Activated B cell treated with CpG ODN at 0.5 μM for 24 hours (primary cell): ENCODE results near the gene LAMC1. TPM values are rescaled to one million over a fixed set of nuclear protein-coding genes. Genes with fewer than 3 reads are reported as not detected.

ENCODE experiments used
- ATAC-seq: fragments of 200-7000 bp; cut with Tn5 transposase; one replicate; pipeline ENCODE4 v1.10.0; 2021; ENCODE audit warnings: low read depth, mild to moderate bottlenecking, moderate library complexity
- CTCF ChIA-PET: fragments of 350-600 bp; sonication (Branson Sonifier 250); formaldehyde crosslinking; loops from one replicate; lab custom pipeline; 2021; ENCODE audit warnings: antibody characterized with exemption; lab: Charles Lee
- POLR2A ChIA-PET: fragments of 350-600 bp; sonication (Branson Sonifier 250); formaldehyde crosslinking; loops from one replicate; lab custom pipeline; 2021; ENCODE audit warnings: antibody characterized with exemption; lab: Charles Lee
- DNase-seq: peaks from one replicate; pipeline ENCODE4 v3.0.0; 2022
- H3K27ac Mint-ChIP-seq: one replicate; pipeline ENCODE4 v1.8.0; 2020; ENCODE audit warnings: mixed read lengths
- H3K27me3 Mint-ChIP-seq: one replicate; pipeline ENCODE4 v1.8.0; 2021; ENCODE audit warnings: mixed read lengths
- H3K36me3 Mint-ChIP-seq: one replicate; pipeline ENCODE4 v1.8.0; 2021; ENCODE audit warnings: low read depth, mixed read lengths
- H3K4me1 Mint-ChIP-seq: one replicate; pipeline ENCODE4 v1.8.0; 2021; ENCODE audit warnings: mixed read lengths
- H3K4me3 Mint-ChIP-seq: one replicate; pipeline ENCODE4 v1.8.0; 2020; ENCODE audit warnings: mild to moderate bottlenecking, mixed read lengths
- H3K9me3 Mint-ChIP-seq: one replicate; pipeline ENCODE4 v1.8.0; 2020; ENCODE audit warnings: mixed read lengths
- intact Hi-C: fragments of 100-400 bp; cut with micrococcal nuclease; formaldehyde crosslinking; loops from one replicate; pipeline ENCODE4 v1.15.1; 2024
- total RNA-seq: library from RNA; stranded (reverse); gene quantifications from 2 replicates; pipeline ENCODE4 v1.2.3, GENCODE V29; 2022
- TF ChIP-seq, protein P1 (sequence below): fragments of 200-600 bp; IDR thresholded peaks from one replicate; pipeline ENCODE4 v1.8.0; 2022; ENCODE audit warnings: antibody characterized with exemption, mild to moderate bottlenecking

LAMC1 gene
- total RNA-seq, 1 donor from 2014 or later, result 31.8 TPM

DNA sequence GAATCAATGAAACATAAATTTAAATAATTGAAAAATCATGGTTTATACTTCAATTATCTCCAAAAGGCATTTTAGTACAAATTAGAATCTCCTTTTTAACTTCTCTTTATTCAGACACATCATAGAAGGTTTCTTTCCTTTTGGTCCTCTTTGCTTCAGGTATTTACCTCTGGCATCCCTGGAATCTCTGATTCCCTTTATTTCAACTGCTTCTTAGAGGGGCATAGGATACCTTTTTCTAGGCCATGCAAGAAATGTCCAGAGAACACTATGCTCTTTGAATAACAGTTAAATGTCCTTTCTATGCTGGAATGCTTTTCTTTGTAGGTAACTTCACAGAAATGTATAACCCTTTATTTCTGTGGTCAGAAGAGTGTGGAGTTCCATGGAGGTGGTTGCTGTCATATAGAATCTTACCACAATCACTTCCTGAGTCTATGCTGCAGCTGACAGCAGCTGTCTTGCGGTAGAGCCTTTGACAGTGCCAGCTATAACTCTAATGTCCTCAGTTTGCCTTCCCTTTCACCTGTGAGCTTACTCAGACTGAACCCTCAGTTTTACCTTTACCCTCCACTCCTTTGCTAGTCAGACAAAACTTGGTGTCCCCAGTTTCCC, 171.4 kb downstream of the LAMC1 start:
- POLR2A ChIA-PET, result no interaction called here
- H3K4me3 Mint-ChIP-seq, result no peak overlapping the region
- H3K27ac Mint-ChIP-seq, result no peak overlapping the region
- CTCF ChIA-PET, result no interaction called here
- H3K9me3 Mint-ChIP-seq, result no peaks in the 10 kb centered on the region
- peaks cover 27% of the 10 kb centered on the region for H3K27me3 Mint-ChIP-seq
- H3K4me1 Mint-ChIP-seq, result no peaks in the 10 kb centered on the region
- intact Hi-C loops, result no loop called here
- no peaks in the 10 kb centered on the region for H3K36me3 Mint-ChIP-seq
- DNase-seq (no peak), ATAC-seq (no peak)
- TF ChIP-seq, protein P1, sequence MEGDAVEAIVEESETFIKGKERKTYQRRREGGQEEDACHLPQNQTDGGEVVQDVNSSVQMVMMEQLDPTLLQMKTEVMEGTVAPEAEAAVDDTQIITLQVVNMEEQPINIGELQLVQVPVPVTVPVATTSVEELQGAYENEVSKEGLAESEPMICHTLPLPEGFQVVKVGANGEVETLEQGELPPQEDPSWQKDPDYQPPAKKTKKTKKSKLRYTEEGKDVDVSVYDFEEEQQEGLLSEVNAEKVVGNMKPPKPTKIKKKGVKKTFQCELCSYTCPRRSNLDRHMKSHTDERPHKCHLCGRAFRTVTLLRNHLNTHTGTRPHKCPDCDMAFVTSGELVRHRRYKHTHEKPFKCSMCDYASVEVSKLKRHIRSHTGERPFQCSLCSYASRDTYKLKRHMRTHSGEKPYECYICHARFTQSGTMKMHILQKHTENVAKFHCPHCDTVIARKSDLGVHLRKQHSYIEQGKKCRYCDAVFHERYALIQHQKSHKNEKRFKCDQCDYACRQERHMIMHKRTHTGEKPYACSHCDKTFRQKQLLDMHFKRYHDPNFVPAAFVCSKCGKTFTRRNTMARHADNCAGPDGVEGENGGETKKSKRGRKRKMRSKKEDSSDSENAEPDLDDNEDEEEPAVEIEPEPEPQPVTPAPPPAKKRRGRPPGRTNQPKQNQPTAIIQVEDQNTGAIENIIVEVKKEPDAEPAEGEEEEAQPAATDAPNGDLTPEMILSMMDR, result no peak

DNA sequence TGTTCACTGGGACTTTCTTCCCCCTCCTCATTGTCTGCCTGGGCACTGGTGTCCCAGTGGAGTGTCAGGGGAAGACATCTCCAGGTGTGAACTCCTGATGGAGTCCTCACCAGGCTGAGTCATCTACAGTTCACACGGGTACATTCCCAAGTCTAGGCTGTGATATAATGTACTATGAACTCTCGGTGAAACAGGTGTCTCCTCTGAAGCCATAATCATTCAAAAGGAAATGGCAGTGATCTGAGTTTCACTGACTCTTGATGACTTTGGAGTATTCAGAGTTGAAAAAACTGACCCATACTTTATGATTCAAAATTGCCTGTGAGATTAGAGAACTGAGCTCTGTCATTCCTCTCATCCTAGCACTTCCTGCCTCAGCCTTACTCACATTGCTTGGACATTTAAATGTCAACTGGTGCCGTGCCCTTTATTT, 171.9 kb downstream of the LAMC1 start:
- H3K27ac Mint-ChIP-seq, result no peak overlapping the region
- no peaks in the 10 kb centered on the region for H3K9me3 Mint-ChIP-seq
- ATAC-seq, result no peak
- TF ChIP-seq, protein P1, result no peak
- H3K4me3 Mint-ChIP-seq, result no peak overlapping the region
- no peak for DNase-seq
- H3K27me3 Mint-ChIP-seq, result peaks cover 26% of the 10 kb centered on the region
- H3K36me3 Mint-ChIP-seq, result no peaks in the 10 kb centered on the region
- intact Hi-C loops, result no loop called here
- CTCF ChIA-PET, result no interaction called here
- POLR2A ChIA-PET, result no interaction called here
- no peaks in the 10 kb centered on the region for H3K4me1 Mint-ChIP-seq

Other genes with a start within 250 kb of the LAMC1 start
- 1.9 and 2.9 TPM in 2 replicates for gene NPL, start 233.6 kb upstream of the LAMC1 start, total RNA-seq
- 265 and 266 TPM in 2 replicates for gene DHX9, start 184.1 kb upstream of the LAMC1 start, total RNA-seq
- gene SHCBP1L, start 70.3 kb upstream of the LAMC1 start, total RNA-seq, result not detected in 2 replicates
- not detected in 2 replicates for gene LAMC2, start 162.8 kb downstream of the LAMC1 start, total RNA-seq